NT2/D1 (cell line): ENCODE results near the gene MYL2.

Experiments
- DNase-seq: peaks from one replicate; pipeline ENCODE4 v3.0.0-alpha.2; 2011; ENCODE audit warnings: low read depth, low spot score
- H3K27me3 ChIP-seq: 2 replicates; pipeline ENCODE4 v1.6.0; 2011; ENCODE audit warnings: mild to moderate bottlenecking; ENCODE audit not compliant: insufficient read length, insufficient read depth
- H3K36me3 ChIP-seq: 2 replicates; pipeline ENCODE4 v1.6.1; 2011; ENCODE audit warnings: mild to moderate bottlenecking, low read length, mixed read lengths; ENCODE audit not compliant: insufficient read depth, insufficient read length
- H3K4me1 ChIP-seq: 2 replicates; pipeline ENCODE4 v1.5.1; 2011; ENCODE audit not compliant: insufficient read depth, insufficient read length
- H3K4me3 ChIP-seq: 2 replicates; pipeline ENCODE4 v1.5.1; 2011; ENCODE audit warnings: low read depth; ENCODE audit not compliant: insufficient read length
- H3K9ac ChIP-seq: 2 replicates; pipeline ENCODE4 v1.6.0; 2011; ENCODE audit warnings: low read depth; ENCODE audit not compliant: insufficient read length
- H3K9me3 ChIP-seq: 2 replicates; pipeline ENCODE4 v1.5.1; 2011; ENCODE audit warnings: mild to moderate bottlenecking, low read length; ENCODE audit not compliant: insufficient read depth
- SUZ12 ChIP-seq: IDR thresholded peaks from 2 replicates; pipeline ENCODE4 v1.6.1; 2011; ENCODE audit not compliant: insufficient read length, insufficient read depth; ENCODE audit errors: extremely low read depth
- YY1 ChIP-seq: IDR thresholded peaks from 2 replicates; pipeline ENCODE4 v1.6.1; 2011; ENCODE audit not compliant: insufficient read length, insufficient read depth
- ZNF274 ChIP-seq: IDR thresholded peaks from 2 replicates; pipeline ENCODE4 v1.6.1; 2011; ENCODE audit warnings: mild to moderate bottlenecking, low read depth, low read length

MYL2 gene

DNA sequence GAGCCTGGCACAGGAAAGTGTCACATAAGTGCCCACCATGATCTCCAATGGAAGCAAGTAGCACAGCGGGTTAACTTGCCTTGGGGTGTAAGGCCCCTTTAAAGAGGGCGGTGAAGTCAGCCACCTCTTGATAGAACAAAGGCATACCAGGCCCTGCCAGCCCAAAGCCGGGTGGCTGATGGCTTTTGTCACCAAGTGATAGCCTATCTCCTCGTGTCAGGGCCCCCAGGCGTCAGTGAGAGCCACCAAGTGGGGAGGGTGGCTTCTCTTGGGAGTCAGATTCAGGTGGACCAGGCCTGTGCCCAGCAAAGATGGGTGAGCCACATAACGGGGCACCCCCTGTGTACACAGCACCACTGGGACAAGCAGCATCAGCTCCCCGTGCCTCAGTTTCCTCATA lies 8.3 kb upstream of the MYL2 start:
- DNase-seq: no peak
- no peaks in the 10 kb centered on the region for H3K36me3 ChIP-seq
- no peak overlapping the region for H3K4me3 ChIP-seq
- H3K4me1 ChIP-seq: peaks cover 7% of the 10 kb centered on the region
- no peak for TF ChIP-seq YY1
- no peak for TF ChIP-seq ZNF274
- no peak for TF ChIP-seq SUZ12
- H3K27me3 ChIP-seq: no peaks in the 10 kb centered on the region
- H3K9ac ChIP-seq: no peak overlapping the region
- H3K9me3 ChIP-seq: no peaks in the 10 kb centered on the region

GRCh38 chr12:110927546-110927945 lies 7.2 kb upstream of the MYL2 start:
- no peaks in the 10 kb centered on the region for H3K27me3 ChIP-seq
- peaks cover 9% of the 10 kb centered on the region for H3K4me1 ChIP-seq
- TF ChIP-seq YY1 (no peak), SUZ12 (no peak), ZNF274 (no peak)
- H3K36me3 ChIP-seq: no peaks in the 10 kb centered on the region
- H3K9ac ChIP-seq: no peak overlapping the region
- H3K4me3 ChIP-seq: no peak overlapping the region
- H3K9me3 ChIP-seq: no peaks in the 10 kb centered on the region
- no peak for DNase-seq

DNA sequence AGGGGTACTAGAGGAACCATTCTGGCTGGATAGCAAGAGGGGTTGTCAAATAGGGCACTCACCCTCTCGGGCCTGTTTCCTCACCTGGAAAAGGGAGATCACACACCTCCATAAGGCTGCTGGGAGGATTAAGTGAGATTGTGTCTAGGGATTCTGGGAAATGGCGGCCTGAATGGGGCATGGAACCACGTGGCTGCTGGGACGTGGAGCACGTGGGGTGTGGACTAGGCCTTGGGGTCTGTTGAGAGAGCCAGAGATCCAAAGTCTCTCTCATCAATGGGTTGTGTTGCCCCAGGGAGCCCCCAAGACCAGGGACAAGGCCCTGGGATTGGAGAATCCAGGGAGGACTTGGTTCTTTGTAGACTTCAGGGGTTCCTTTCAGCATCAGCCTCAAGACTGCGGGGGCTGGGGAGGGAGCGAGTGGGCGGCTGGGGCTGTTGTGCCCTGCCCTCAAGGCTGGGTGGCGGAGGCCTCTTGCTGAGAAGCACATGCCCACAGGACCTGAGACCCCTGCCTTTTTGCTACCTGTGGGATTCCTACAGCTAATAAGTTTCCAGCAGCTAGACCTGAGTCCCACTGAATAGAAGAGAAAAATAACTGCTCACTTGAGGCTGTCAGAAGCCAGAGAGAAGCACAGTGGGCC lies 3.4 kb upstream of the MYL2 start:
- H3K27me3 ChIP-seq: no peaks in the 10 kb centered on the region
- TF ChIP-seq YY1 (no peak), SUZ12 (no peak), ZNF274 (no peak)
- no peak for DNase-seq

GRCh38 chr12:110923192-110923591 lies 2.8 kb upstream of the MYL2 start:
- DNase-seq: no peak
- Histone ChIP-seq H3K27me3 (no peaks in the 10 kb centered on the region), H3K36me3 (no peaks in the 10 kb centered on the region), H3K9me3 (no peaks in the 10 kb centered on the region), H3K9ac (no peak overlapping the region), H3K4me1 (peaks cover 23% of the 10 kb centered on the region), H3K4me3 (no peak overlapping the region)
- no peak for TF ChIP-seq ZNF274
- TF ChIP-seq SUZ12: no peak
- no peak for TF ChIP-seq YY1

More for the DNA sequence above, 3.4 kb upstream of the MYL2 start:
- H3K36me3 ChIP-seq: no peaks in the 10 kb centered on the region
- no peak overlapping the region for H3K9ac ChIP-seq
- no peaks in the 10 kb centered on the region for H3K9me3 ChIP-seq
- H3K4me3 ChIP-seq: no peak overlapping the region
- H3K4me1 ChIP-seq: peaks cover 23% of the 10 kb centered on the region

DNA sequence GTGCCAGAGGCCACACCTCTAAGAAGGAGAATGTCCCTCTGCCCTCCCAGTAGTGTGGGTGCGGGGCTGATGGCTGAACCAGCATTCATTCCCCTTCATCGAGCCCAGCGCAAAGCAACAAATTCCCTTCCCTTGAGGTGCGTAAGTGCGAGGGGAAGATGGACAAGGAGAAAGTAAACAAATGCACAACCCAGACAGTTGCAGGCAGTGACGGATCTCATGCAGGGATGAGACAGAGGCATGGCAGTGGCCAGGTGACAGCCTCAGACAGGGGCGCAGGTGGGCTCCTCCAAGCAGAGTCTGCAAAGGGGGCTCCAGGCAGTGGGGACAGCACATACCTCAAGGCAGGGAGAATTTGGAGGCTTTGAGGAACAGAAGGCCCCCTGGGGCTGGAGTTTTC lies 2.3 kb upstream of the MYL2 start:
- TF ChIP-seq ZNF274: no peak
- TF ChIP-seq SUZ12: no peak
- no peak for TF ChIP-seq YY1
- no peak overlapping the region for H3K9ac ChIP-seq
- H3K4me3 ChIP-seq: no peak overlapping the region
- H3K9me3 ChIP-seq: no peaks in the 10 kb centered on the region
- H3K27me3 ChIP-seq: no peaks in the 10 kb centered on the region
- no peak for DNase-seq
- no peaks in the 10 kb centered on the region for H3K36me3 ChIP-seq
- peaks cover 23% of the 10 kb centered on the region for H3K4me1 ChIP-seq

DNA sequence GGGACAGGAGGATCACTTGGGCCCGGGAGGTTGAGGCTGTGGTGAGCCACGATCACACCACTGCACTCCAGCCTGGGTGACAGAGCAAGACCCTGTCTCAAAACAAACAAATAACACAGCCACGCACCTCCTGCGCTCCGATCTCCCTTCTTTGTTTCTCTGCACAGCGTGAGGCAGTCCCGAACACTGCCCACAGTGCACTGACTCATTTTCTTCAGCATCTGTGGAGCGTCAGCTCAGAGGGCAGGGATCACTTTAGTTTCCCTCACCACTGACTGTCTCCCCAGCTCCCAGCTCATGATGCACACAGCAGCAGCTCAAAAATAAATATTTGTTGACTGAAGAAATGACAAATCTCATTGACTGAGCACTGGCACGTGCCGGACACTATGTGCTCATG lies 883 bp upstream of the MYL2 start:
- Histone ChIP-seq H3K4me3 (no peak overlapping the region), H3K4me1 (peaks cover 23% of the 10 kb centered on the region), H3K36me3 (no peaks in the 10 kb centered on the region), H3K9me3 (no peaks in the 10 kb centered on the region), H3K27me3 (no peaks in the 10 kb centered on the region), H3K9ac (no peak overlapping the region)
- no peak for DNase-seq
- TF ChIP-seq SUZ12: no peak
- no peak for TF ChIP-seq YY1
- no peak for TF ChIP-seq ZNF274

DNA sequence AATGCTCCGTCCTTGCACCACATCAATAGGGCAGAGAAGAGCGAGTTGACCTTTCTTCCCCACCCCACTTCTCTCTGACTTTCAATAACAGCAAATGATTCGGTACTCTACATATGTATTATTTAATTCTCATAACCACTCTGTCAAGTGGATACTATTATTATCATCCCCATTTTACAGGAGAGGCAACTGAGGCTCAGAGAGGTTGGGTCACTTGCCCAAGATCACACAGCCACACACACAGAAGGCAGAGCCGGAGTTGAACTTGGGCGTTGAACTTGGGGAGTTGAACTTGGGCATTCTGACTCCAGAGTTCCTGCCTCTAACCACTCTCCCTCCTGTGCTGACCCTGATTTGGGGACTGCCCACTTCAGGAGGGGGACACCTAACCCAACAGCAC lies 659 bp downstream of the MYL2 start:
- peaks cover 23% of the 10 kb centered on the region for H3K4me1 ChIP-seq
- no peaks in the 10 kb centered on the region for H3K9me3 ChIP-seq
- H3K27me3 ChIP-seq: no peaks in the 10 kb centered on the region

GRCh38 chr12:110917961-110918360 lies 2.4 kb downstream of the MYL2 start:
- TF ChIP-seq ZNF274 (no peak), YY1 (no peak), SUZ12 (no peak)
- Histone ChIP-seq H3K4me1 (peaks cover 16% of the 10 kb centered on the region), H3K4me3 (no peak overlapping the region), H3K36me3 (no peaks in the 10 kb centered on the region), H3K27me3 (no peaks in the 10 kb centered on the region), H3K9me3 (no peaks in the 10 kb centered on the region), H3K9ac (no peak overlapping the region)
- DNase-seq: no peak

More for the DNA sequence above, 659 bp downstream of the MYL2 start:
- TF ChIP-seq ZNF274 (no peak), SUZ12 (no peak), YY1 (no peak)
- Histone ChIP-seq H3K4me3 (no peak overlapping the region), H3K36me3 (no peaks in the 10 kb centered on the region), H3K9ac (no peak overlapping the region)
- DNase-seq: no peak
